ENCODE results near the gene ELK4. TPM values are rescaled to one million over a fixed set of nuclear protein-coding genes. Genes with fewer than 3 reads are reported as not detected.
A peak's percentile ranks its signal among the peaks of the same experiment; 100 is the strongest.

Gene ELK4
- total and polyA plus RNA-seq, 2 of the 8 experiments (the other 6 are each of a cell fraction or from before 2014, with no cell fraction given) = 2.9 to 26.3 TPM

GRCh38 chr1:205670150-205670446, 38.3 kb upstream of the ELK4 start:
- Histone ChIP-seq H2BK120ac (replicated peaks; ENCODE audit: low read depth, low read length) (peak overlapping the region; percentile 81), H4K20me1 (replicated peaks in 1 of 2; ENCODE audit: control insufficient read depth in 1 of 2, insufficient read depth in 2 of 2, low read length in 2 of 2) (no peaks in the 10 kb centered on the region), H4K5ac (ENCODE audit: insufficient read length, low read depth, low read length) (peak overlapping the region; percentile 46), H2BK20ac (ENCODE audit: low read length) (0 out of 2 replicates have a peak overlapping the region, but pooled peaks have one; percentile 61), H3K4me3 (ENCODE audit: extremely low read depth in 1 of 4, insufficient read depth in 2 of 4, low read depth in 3 of 4, low read length in 4 of 4) (peak overlapping the region in 2 of 4 experiments; percentile 32 to 49; a peak in 4 of 8 replicates), H4K8ac (ENCODE audit: extremely low read depth, insufficient read depth, low read length) (peak overlapping the region; percentile 45; the same call in 1 of the 2 replicates), H2BK15ac (ENCODE audit: low read length) (peak overlapping the region; percentile 75; the same call in 1 of the 2 replicates), H4K91ac (replicated peaks; ENCODE audit: insufficient read length, low read length) (peak overlapping the region; percentile 29), H3K36me3 (ENCODE audit: control insufficient read depth in 2 of 4, insufficient read depth in 4 of 4, low read length in 3 of 4) (no peaks in the 10 kb centered on the region), H3K14ac (ENCODE audit: insufficient read length) (no peak overlapping the region), H3K23me2 (ENCODE audit: low read depth, low read length) (no peaks in the 10 kb centered on the region), H3K4ac (replicated peaks; ENCODE audit: insufficient read length, low read depth, low read length) (peak overlapping the region; percentile 63), H3K9ac (replicated peaks in 1 of 4; ENCODE audit: extremely low read depth in 1 of 4, low read depth in 3 of 4, low read length in 3 of 4) (peak overlapping the region in 1 of 4 experiments; percentile 26; a peak in 2 of 7 replicates), H3K79me1 (ENCODE audit: low read depth, low read length) (peaks cover 11% of the 10 kb centered on the region), H3K56ac (replicated peaks; ENCODE audit: insufficient read length, low read depth, low read length) (no peak overlapping the region), H3K27me3 (replicated peaks in 1 of 4; ENCODE audit: control insufficient read depth in 3 of 4, extremely low read depth in 1 of 4, insufficient read depth in 3 of 4, low read length in 3 of 4) (no peaks in the 10 kb centered on the region), H3K4me2 (ENCODE audit: insufficient read depth in 1 of 2, low read depth in 2 of 2, low read length in 2 of 2) (peak overlapping the region; percentile 64 to 77), H3K23ac (ENCODE audit: insufficient read length) (no peak overlapping the region), H2AK5ac (ENCODE audit: low read depth, low read length) (peak overlapping the region; percentile 70; the same call in 1 of the 2 replicates), H3K18ac (ENCODE audit: extremely low read depth, low read length) (peak overlapping the region; percentile 96), H2BK5ac (ENCODE audit: low read depth, low read length) (peak overlapping the region; percentile 95; the same call in 1 of the 2 replicates), H3K4me1 (replicated peaks in 1 of 4; ENCODE audit: control insufficient read depth in 3 of 4, insufficient read depth in 4 of 4, low read length in 3 of 4) (peaks cover 17 to 54% (median 42%) of the 10 kb centered on the region in 4 experiments), H2AFZ (ENCODE audit: low read length) (no peak overlapping the region), H3K27ac (ENCODE audit: low read depth, low read length) (peak overlapping the region; percentile 81; the same call in 1 of the 2 replicates), H3K9me3 (ENCODE audit: insufficient read depth in 2 of 2, low read depth in 1 of 2, low read length in 1 of 2) (no peaks in the 10 kb centered on the region), H2BK12ac (ENCODE audit: low read depth, low read length) (peak overlapping the region; percentile 72), H3K79me2 (ENCODE audit: control insufficient read depth in 1 of 2, insufficient read depth in 2 of 2, low read length in 2 of 2) (peaks cover 0 to 41% of the 10 kb centered on the region in 2 experiments; a peak in 2 of 4 replicates)
- 67% methylated on average over 5 of the region's 5 CpGs; no CpG with 5 or more reads in 1 of the 2 experiments for WGBS, 2 experiments (ENCODE audit: extremely low coverage in 1 of 2, insufficient coverage in 1 of 2, insufficient read length in 1 of 2, insufficient replicate concordance in 2 of 2, low coverage in 1 of 2, low lambda C conversion rate in 2 of 2, missing lambda C conversion rate in 1 of 2)
- no peak for TF ChIP-seq NRF1 (IDR thresholded peaks at IDR 0.05; ENCODE audit: low read depth, low read length)
- TF ChIP-seq ATF3 (IDR thresholded peaks at IDR 0.05; ENCODE audit: insufficient read depth, low read depth, low read length) = no peak
- peak; percentile 57; the same call in 1 of the 2 replicates for TF ChIP-seq MAX (IDR thresholded peaks at IDR 0.05)
- TF ChIP-seq PHF8 (conservative IDR thresholded peaks at IDR 0.05; ENCODE audit: low read depth, low read length) = no peak
- TF ChIP-seq TCF12 (IDR thresholded peaks at IDR 0.05; ENCODE audit: low read depth, low read length) = no peak
- CTCF ChIA-PET (ENCODE audit: partially characterized antibody) = interaction anchor here (0.6 to 18.5 kb wide), 9 partner anchors 9 to 78 kb away, joined by 3 to 856 read pairs (median 7); partner anchors contain the start of gene SLC45A3
- POLR2A ChIA-PET (ENCODE audit: partially characterized antibody) = interaction anchor here (0.9 to 19.3 kb wide), 9 partner anchors 10 to 79 kb away, joined by 3 to 241 read pairs (median 7); partner anchors contain the start of gene SLC45A3
- no peak for DNase-seq (ENCODE audit: low read depth in 1 of 2, low spot score in 2 of 2)
- no peak for FAIRE-seq
